Left ventricle myocardium inferior (tissue), 1 donor: ENCODE results near the gene PCDHGB4. TPM values are rescaled to one million over a fixed set of nuclear protein-coding genes. Genes with fewer than 3 reads are reported as not detected.
A peak's percentile ranks its signal among the peaks of the same experiment; 100 is the strongest.
"Not testable (repeated sequence)": the region's sequence is repeated elsewhere in the genome, so short reads cannot be mapped to it uniquely, and the experiment has no call there.

ENCODE experiments used
- DNase-seq: peaks from one replicate; pipeline ENCODE4 v3.0.0-alpha.2; 2020
- H3K27ac ChIP-seq: fragments of 200-600 bp; replicated peaks from 2 replicates; pipeline ENCODE4 v1.8.0; 2021
- H3K27me3 ChIP-seq: fragments of 200-600 bp; 2 replicates; pipeline ENCODE4 v1.8.0; 2021; ENCODE audit warnings: low read depth
- H3K36me3 ChIP-seq: fragments of 200-600 bp; 2 replicates; pipeline ENCODE4 v1.8.0; 2021
- H3K4me1 ChIP-seq: fragments of 200-600 bp; 2 replicates; pipeline ENCODE4 v1.8.0; 2021
- H3K4me3 ChIP-seq: fragments of 200-600 bp; 2 replicates; pipeline ENCODE4 v1.8.0; 2021; ENCODE audit warnings: mild to moderate bottlenecking, moderate library complexity
- H3K9me3 ChIP-seq: fragments of 200-600 bp; replicated peaks from 2 replicates; pipeline ENCODE4 v1.8.0; 2021
- intact Hi-C: fragments of 100-400 bp; cut with micrococcal nuclease; formaldehyde crosslinking; loops from one replicate; pipeline ENCODE4 v1.11.0; 2022
- total RNA-seq: library from RNA; stranded (reverse); fragmentation: NEBNext Ultra II Directional; extraction: Animal tissue kit (Norgen Biotek cat#: 25700); gene quantifications from one replicate; pipeline ENCODE4 v1.2.1, GENCODE V29; 2021
- TF ChIP-seq, protein P1 (sequence below): fragments of 200-600 bp; IDR thresholded peaks from 2 replicates; pipeline ENCODE4 v1.8.0; 2021; ENCODE audit warnings: antibody characterized with exemption, mild to moderate bottlenecking, borderline replicate concordance
- donor health status: DM: no; HTN: yes; CAD: no; lungs with severe emphysema.

The PCDHGB4 gene
- total RNA-seq, 1 donor from 2014 or later: 4.2 TPM

GRCh38 chr5:141412854-141413539 lies 25.5 kb downstream of the PCDHGB4 start, which contains the start of gene PCDHGA10:
Gene PCDHGA10 (plus strand): TSS chr5:141412987. CDS start chr5:141413176, 189 bp downstream.
- Histone ChIP-seq H3K9me3 (peaks cover 99% of the 10 kb centered on the region), H3K4me3 (peak within 1 kb of the TSS; percentile 54), H3K36me3 (peaks cover 41% of the 10 kb centered on the region), H3K27ac (peak within 1 kb of the TSS; percentile 50), H3K4me1 (peaks cover 46% of the 10 kb centered on the region), H3K27me3 (no peaks in the 10 kb centered on the region)
- DNase-seq: no peak
- TF ChIP-seq, protein P1, sequence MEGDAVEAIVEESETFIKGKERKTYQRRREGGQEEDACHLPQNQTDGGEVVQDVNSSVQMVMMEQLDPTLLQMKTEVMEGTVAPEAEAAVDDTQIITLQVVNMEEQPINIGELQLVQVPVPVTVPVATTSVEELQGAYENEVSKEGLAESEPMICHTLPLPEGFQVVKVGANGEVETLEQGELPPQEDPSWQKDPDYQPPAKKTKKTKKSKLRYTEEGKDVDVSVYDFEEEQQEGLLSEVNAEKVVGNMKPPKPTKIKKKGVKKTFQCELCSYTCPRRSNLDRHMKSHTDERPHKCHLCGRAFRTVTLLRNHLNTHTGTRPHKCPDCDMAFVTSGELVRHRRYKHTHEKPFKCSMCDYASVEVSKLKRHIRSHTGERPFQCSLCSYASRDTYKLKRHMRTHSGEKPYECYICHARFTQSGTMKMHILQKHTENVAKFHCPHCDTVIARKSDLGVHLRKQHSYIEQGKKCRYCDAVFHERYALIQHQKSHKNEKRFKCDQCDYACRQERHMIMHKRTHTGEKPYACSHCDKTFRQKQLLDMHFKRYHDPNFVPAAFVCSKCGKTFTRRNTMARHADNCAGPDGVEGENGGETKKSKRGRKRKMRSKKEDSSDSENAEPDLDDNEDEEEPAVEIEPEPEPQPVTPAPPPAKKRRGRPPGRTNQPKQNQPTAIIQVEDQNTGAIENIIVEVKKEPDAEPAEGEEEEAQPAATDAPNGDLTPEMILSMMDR: peak; percentile 66
- intact Hi-C loops: loop anchor here (10.0 kb wide), 1 partner anchor 142 kb away; no protein-coding TSS in a partner anchor

DNA sequence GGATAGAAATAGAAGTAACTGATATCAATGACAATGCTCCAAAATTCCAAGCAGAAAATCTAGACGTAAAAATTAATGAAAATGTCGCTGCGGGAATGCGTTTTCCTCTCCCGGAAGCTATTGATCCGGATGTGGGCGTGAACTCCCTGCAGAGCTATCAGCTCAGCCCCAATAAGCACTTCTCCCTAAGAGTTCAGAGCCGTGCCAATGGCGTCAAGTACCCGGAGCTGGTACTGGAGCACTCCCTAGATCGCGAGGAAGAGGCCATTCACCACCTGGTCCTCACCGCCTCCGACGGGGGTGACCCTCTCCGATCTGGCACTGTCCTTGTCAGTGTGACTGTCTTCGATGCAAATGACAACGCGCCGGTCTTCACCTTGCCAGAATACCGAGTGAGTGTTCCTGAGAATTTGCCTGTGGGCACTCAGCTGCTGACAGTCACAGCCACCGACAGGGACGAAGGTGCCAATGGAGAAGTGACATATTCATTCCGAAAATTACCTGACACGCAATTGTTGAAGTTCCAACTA lies 26.1 kb downstream of the PCDHGB4 start:
- H3K36me3 ChIP-seq: peaks cover 44% of the 10 kb centered on the region
- peaks cover 52% of the 10 kb centered on the region for H3K4me1 ChIP-seq
- no peak for DNase-seq
- peak overlapping the region; percentile 54 for H3K4me3 ChIP-seq
- TF ChIP-seq, protein P1: no peak
- intact Hi-C loops: loop anchor here (10.0 kb wide), 1 partner anchor 141 kb away; no protein-coding TSS in a partner anchor
- H3K9me3 ChIP-seq: peaks cover 99% of the 10 kb centered on the region
- no peaks in the 10 kb centered on the region for H3K27me3 ChIP-seq
- peak overlapping the region; percentile 50 for H3K27ac ChIP-seq

DNA sequence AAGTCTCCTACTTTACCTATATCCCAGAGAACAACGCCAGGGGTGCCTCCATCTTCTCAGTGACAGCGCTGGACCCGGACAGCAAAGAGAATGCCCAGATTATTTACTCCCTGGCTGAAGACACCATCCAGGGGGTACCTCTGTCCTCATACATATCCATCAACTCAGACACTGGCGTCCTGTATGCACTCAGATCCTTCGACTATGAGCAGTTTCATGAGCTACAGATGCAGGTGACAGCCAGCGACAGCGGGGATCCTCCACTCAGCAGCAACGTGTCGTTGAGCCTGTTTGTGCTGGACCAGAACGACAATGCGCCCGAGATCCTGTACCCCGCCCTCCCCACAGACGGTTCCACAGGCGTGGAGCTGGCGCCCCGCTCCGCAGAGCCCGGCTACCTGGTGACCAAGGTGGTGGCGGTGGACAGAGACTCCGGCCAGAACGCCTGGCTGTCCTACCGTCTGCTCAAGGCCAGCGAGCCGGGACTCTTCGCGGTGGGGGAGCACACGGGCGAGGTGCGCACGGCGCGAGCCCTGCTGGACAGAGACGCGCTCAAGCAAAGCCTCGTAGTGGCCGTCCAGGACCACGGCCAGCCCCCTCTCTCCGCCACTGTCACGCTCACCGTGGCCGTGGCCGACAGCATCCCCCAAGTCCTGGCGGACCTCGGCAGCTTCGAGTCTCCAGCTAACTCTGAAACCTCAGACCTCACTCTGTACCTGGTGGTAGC lies 27.2 kb downstream of the PCDHGB4 start:
- peaks cover 99% of the 10 kb centered on the region for H3K9me3 ChIP-seq
- H3K36me3 ChIP-seq: peaks cover 49% of the 10 kb centered on the region
- not testable (repeated sequence) for H3K4me3 ChIP-seq, H3K27me3 ChIP-seq, DNase-seq, H3K27ac ChIP-seq
- peaks cover 57% of the 10 kb centered on the region for H3K4me1 ChIP-seq
- intact Hi-C loops: loop anchor here (10.0 kb wide), 1 partner anchor 140 kb away; no protein-coding TSS in a partner anchor

DNA sequence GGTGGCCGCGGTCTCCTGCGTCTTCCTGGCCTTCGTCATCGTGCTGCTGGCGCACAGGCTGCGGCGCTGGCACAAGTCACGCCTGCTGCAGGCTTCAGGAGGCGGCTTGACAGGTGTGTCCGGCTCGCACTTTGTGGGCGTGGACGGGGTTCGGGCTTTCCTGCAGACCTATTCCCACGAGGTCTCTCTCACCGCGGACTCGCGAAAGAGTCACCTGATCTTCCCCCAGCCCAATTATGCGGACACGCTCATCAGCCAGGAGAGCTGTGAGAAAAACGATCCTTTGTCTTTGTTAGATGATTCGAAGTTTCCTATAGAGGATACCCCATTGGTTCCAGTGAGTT lies 27.7 kb downstream of the PCDHGB4 start:
- peaks cover 59% of the 10 kb centered on the region for H3K4me1 ChIP-seq
- peaks cover 99% of the 10 kb centered on the region for H3K9me3 ChIP-seq
- intact Hi-C loops: loop anchor here (10.0 kb wide), 1 partner anchor 140 kb away; no protein-coding TSS in a partner anchor
- not testable (repeated sequence) for DNase-seq, H3K27me3 ChIP-seq, H3K27ac ChIP-seq, H3K4me3 ChIP-seq
- H3K36me3 ChIP-seq: peaks cover 48% of the 10 kb centered on the region

DNA sequence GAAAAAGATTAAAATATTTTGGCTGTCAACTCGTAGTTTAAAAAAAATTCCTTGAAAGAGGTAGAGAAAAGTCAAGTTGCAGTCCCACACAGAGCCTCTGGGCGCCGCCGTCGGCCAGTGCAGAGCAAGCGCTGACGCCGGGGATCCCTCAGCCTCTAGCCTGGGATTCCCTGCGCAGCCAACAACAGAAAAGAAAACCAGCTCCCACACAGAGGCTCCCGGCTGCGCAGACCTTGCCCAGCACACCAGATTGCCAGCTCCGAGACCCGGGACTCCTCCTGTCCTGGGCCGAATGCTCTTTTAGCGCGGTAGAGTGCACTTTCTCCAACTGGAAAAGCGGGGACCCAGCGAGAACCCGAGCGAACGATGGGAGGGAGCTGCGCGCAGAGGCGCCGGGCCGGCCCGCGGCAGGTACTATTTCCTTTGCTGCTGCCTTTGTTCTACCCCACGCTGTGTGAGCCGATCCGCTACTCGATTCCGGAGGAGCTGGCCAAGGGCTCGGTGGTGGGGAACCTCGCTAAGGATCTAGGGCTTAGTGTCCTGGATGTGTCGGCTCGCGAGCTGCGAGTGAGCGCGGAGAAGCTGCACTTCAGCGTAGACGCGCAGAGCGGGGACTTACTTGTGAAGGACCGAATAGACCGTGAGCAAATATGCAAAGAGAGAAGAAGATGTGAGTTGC lies 30.1 kb downstream of the PCDHGB4 start, which contains the start of gene PCDHGB7:
PCDHGB7 (plus strand) TSS at position 184 of the 679 bp plus-strand sequence; CDS start at position 367, 183 bp downstream.
- DNase-seq: peak; percentile 81
- Histone ChIP-seq H3K36me3 (peaks cover 49% of the 10 kb centered on the region), H3K27ac (peak within 1 kb of the TSS; percentile 79), H3K9me3 (peaks cover 99% of the 10 kb centered on the region), H3K4me3 (peak within 1 kb of the TSS; percentile 66), H3K4me1 (peaks cover 53% of the 10 kb centered on the region)
- intact Hi-C loops: loop anchor here (10.0 kb wide), 1 partner anchor 137 kb away; no protein-coding TSS in a partner anchor
- TF ChIP-seq, protein P1: peak; percentile 85
- not testable (repeated sequence) for H3K27me3 ChIP-seq
